HG03378 (cell line): ENCODE measurements around the gene P2RX1.

ENCODE experiments used
- ATAC-seq: cut with Tn5 transposase; IDR thresholded peaks from one replicate; pipeline ENCODE4 v1.9.1; 2021; ENCODE audit warnings: mild to moderate bottlenecking, moderate library complexity; ENCODE audit not compliant: unreplicated experiment

Gene P2RX1

DNA sequence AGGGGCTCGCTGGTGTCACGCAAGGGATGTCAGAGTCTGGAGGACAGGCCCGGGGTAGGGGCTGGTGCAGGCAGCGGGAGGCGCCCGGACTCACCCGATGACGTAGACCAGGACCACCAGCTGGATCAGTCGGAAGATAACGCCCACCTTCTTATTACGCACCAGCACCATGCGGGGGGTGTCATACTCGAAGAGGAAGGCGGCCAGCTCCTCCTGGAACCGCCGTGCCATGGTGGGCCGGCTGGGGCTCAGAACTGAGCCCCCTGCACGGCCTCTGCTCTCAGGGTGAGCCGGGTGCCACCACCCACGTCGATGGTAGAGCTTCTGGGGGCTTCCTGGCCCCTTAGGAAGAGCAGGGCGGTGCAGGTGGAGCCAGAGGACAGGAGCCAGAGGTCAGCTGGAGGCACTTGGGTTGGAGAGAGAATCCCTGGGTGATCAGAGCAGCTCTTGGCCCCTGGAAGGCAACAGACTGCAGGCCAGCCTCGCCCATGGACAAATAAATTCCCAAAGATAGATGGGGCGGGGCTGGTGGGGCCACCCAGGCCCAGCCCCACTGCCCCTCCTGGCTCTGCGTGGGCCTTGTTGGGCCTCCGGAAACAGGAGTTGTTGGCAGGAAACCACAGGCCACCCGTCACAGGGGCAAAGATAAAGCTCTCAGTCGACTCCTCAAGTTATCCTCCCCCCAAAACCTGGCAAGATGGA is at the start of gene P2RX1:
Gene P2RX1 (minus strand): TSS at position 471 of the 702 bp plus-strand sequence. CDS start 240 bp downstream, at position 231.
- ATAC-seq = no peak

- ATAC-seq = no peak
Measured at GRCh38 chr17:3965118-3965800, 49.0 kb upstream of the P2RX1 start.

DNA sequence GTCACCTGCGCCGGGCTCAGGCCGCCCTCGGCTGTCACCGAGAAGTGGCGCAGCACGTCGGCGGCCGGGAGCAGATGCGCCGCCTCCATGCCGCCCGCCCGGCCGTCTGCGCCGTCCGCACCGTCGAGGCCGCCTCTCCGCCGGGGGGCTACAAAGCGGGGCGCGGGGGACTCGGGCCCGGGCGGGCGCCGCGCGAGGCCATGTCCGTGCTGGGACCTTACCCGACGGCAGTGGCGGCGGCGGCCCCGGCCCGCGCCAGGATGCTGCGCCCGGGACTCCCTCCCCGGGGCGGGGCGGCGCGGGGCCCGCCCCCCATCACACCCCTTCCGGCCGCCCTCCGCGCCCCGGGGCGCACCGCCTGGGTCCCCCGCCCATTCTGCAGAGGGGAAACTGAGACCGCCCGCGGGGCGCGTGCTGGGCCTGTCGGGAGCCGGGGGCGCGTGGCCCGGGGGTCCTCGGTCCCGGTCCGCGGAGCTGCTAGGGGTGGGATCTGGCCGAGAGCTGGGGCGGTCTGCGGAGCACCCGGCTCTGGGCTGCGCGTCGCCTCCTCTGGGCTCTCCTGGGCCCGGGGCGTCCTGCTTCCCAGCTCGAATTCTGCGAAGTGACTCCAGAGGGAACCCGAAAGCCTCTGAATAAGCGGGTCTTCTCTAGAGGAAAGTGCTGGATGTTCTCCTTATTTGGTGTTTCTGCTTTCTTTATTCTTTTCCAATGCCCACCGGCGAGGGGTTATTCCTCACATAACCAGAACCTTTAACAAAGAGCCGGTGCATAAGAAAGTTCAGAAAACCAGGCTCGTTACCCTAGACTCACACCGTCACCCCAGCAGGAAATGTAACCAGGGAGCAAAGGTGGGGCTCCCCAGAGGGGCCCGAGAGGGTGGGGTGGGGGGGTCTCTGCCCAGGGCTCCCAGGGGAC is 48.2 kb upstream of the P2RX1 start, which contains the start of gene ATP2A3:
Gene ATP2A3 (minus strand): TSS at position 235 of the 915 bp plus-strand sequence. CDS start 146 bp downstream, at position 89.
- ATAC-seq = no peak

DNA sequence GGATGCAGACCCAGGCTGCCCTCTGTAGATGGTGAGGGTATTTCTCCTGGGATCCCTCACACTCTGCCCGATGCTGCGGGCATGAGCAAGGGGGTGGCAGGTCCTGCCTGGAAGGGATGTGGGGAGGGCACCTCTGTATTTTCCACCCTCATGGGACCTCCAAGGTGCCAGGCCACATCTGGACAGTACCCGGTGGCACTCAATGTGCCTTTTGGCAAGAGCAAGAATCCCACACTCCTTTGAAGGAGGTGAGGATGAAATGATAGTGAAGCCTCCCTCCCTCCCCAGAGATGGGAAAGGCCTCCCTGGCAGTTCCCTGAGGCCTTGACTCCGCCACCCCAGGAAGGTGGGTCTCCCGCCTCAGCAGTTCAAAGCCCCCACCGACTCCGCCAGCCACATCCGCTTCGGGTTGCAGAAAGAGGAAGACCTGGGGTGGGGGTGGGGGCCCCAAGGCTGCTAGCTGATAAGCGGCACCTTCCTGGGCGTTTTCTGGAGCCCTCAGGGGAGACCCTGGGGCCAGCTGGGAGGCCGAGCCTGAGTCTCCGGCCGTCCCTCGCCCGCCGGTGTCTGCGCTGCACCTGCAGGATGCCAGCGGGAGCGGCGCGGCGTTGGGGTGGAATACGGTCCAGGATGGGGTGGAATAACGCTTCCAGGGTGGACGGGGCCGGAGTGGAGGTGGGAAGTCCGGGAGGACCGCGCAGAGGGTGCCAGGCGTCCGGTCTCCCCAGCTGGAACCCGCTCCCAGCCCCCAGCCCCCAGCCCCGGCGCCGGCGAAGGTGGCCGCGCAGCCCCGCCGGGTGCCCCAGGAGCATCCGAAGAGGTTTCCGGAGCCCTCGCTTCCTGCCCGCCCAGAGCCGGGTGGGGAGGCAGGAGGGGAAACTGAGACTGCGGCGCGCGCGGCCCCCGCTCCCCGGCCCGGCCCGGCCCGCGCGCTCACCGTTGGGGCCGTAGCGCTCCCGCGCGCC is 47.3 kb upstream of the P2RX1 start:
- no peak for ATAC-seq

GRCh38 chr17:3962965-3963236 is 46.6 kb upstream of the P2RX1 start:
- no peak for ATAC-seq

- ATAC-seq = no peak
Measured at GRCh38 chr17:3962217-3962964, 46.1 kb upstream of the P2RX1 start.

- no peak for ATAC-seq
Measured at GRCh38 chr17:3961564-3962047, 45.3 kb upstream of the P2RX1 start.

DNA sequence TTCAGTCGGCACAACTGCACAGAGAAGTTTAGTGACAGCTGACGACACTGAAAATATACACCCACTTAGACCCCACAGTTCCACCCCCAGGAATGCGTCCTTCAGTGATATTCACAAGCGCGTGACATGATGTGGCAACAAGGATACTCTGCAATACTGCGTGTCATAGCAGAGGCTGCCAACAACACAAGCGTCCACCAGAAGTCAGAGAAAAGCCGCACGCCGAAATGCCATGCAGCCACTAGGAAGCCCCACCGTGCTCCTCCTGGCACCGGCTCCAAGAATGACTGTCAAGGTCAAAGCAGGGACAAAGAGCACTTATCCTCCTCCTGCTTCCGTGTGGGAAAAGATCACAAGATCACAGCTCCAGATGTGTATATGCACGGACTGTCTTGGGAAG is 44.5 kb upstream of the P2RX1 start:
- no peak for ATAC-seq

DNA sequence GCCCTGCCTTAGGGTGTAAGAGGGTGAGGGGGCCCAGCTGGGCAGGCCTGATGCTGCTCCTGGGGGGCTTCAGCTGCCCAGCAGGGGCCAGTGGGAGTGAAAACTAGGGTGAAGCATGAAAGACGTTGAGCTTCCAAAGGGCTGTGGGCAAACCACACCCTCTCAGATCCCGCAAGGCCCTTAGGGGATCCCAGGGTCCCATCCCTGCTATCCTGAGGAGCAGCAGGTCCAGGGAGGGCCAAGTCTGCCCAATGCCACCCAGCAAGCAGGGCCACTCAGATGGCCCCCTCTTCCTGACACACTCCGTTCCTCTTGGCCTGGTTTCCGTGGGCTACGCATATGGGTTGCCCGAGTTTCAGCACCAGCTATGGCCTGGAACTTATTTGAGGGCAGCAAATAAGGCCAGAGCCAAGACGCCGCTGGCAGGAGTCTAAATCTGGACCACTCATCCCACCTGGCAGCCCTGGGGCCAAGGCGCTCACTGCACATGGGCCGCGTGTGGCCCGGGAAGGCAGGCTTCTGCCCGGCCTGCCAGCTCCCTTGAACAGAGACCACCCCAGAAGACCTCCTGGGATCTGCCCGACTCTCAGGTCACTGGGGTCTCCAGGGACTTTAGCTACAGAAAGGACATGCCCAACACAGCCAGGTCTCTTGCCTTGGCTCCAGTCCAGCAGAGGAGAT is 43.8 kb upstream of the P2RX1 start:
- ATAC-seq = no peak

DNA sequence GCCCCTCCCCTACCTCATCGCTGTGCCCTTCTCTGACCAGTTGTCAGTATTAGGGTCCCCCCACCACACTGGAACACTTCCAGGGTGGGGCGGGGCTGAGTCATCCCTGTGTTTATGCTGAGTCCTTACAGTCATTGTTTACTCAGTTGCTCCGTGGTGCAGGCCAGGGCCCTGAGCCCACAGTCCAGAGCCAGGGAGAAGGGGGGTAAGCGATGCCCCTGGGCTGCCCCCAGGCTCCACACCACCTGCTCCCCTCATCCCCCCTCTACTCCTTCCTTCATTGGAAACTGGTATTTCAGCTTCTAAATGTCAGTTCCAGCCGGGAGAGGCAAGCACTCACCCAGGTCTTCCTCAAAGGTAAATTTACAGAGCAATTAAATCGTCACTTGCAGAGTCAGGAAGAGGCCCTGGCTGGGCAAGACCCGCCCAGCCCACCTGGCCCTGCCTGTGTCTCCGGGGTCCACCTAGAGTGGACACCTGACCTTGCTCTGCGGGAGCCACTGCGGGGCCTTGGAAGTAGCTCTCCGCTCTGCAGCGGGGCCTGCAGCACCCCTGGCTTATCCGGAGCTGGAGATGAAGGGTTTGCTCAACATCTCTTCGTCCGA is 43.1 kb upstream of the P2RX1 start:
- ATAC-seq = no peak

GRCh38 chr17:3957735-3958599 is 41.7 kb upstream of the P2RX1 start:
- ATAC-seq = no peak

DNA sequence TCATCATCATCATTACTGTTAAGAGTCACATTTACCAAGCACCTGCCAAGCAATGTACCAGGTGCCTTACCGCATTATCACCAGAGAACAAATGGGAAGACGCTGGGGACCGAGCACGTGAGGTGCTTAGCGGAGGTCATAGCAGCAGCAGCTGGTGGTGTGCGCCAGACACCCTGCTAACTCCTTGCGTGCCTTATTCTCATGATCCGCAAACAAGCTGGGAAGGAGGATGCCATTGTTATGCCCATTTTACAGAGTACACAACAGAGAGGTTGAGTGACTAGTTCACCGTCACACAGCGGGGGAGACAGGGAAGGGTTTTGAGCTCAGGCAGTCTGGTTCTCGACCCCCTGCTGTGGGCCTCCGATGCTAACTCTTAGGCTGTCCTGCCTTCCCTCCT is 40.7 kb upstream of the P2RX1 start:
- ATAC-seq = no peak

DNA sequence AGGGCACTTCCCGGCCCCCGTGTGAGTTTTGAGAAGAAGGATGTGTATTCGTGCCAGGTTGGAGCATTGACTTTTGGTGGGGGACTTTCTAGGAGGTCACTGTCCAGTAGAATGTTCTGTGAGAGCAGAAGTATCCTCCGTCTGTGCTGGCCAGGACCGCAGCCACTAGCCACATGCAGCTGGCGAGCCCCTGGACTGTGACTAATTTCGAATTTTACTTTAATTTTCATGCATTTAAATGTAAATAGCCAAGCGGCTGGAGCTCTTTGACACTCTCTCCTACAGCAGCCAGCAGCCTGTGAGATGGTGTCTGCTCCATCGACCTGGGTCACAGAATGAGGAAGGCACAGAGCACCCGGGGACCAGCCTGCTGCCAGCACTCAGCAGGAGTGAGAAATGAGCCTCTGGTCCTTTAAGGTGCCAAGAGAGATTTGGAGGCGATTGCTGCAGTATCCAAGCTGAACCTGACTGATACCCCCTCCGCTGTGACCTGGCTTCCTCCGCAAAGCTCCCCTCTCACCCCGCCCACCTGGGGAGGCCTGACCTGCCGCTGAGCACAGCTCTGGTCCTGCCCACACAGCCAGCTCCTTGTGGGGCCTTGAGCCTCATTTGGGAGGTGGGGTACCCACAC is 40.2 kb upstream of the P2RX1 start:
- no peak for ATAC-seq

DNA sequence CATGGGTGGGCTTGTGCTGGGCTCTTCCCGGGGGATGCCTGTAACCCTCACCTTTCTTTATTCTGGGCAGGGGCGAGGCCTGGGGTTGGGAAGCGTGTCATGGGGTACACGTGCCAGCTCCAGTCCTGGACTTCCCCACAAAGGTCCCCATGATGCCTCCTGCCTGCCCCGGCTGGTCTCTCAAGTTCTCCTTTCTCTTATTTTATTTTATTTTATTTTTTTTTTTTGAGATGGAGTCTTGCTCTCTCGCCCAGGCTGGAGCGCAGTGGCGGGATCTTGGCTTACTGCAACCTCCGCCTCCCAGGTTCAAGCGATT is 39.4 kb upstream of the P2RX1 start:
- ATAC-seq = no peak

GRCh38 chr17:3954976-3955672 is 38.9 kb upstream of the P2RX1 start:
- ATAC-seq = no peak

- no peak for ATAC-seq
Measured at GRCh38 chr17:3954086-3954485, 37.8 kb upstream of the P2RX1 start.

DNA sequence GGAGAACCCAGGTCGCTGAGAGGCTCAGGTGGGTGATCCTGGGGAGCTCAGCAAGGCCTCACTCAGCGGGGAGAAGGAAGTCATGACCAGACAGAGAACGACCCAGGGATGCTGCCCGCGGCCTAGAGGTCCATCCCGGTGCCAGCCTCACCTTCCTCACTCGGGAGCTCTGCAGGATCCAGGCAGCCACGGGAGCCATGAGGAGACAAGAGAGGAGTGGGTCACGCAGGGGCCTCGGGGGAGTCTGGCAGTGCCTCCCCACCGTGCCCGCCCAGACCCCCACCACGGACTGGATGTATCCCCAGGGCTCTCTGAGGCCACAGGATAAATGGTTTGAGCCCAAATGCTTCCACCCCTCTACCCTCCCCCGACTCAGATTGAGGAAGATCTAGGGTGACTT is 37.3 kb upstream of the P2RX1 start:
- no peak for ATAC-seq
